Pancreas (tissue), 10 donors: ENCODE results near the gene IL17RA. TPM values are rescaled to one million over a fixed set of nuclear protein-coding genes. Genes with fewer than 3 reads are reported as not detected.

Source experiments
- ATAC-seq, 4 donors: fragments of 200-7000 bp; cut with Tn5 transposase; one replicate each; pipeline versions ENCODE4 v1.8.0 to v1.9.1; 2020; ENCODE audit warnings: mild to moderate bottlenecking in 4 of 4, moderate library complexity in 4 of 4
- DNase-seq, 6 donors: peaks; one replicate each; pipeline ENCODE4 v3.0.0-alpha.2; 2020
- FAIRE-seq: peaks from 2 replicates; lab custom pipeline; 2012; peaks lifted over from hg19 to GRCh38; lab: Jason Lieb, UNC
- H3K27ac ChIP-seq, 4 donors: fragments of 200-600 bp; sonication (generic); 1 replicate in 3 of 4; 2 replicates in 1 of 4; pipeline versions ENCODE4 v1.5.0 to v1.8.0; 2020
- H3K27me3 ChIP-seq, 4 donors: fragments of 200-600 bp; one replicate each; pipeline ENCODE4 v1.8.0; 2021
- H3K36me3 ChIP-seq, 3 donors: fragments of 200-600 bp; sonication (generic) in 1 of 3; one replicate each; pipeline versions ENCODE4 v1.5.0 to v1.8.0; 2020 to 2021
- H3K4me1 ChIP-seq, 3 donors: fragments of 200-600 bp; one replicate each; pipeline ENCODE4 v1.8.0; 2021
- H3K4me3 ChIP-seq, 4 donors: fragments of 200-600 bp; sonication (generic) in 2 of 4; one replicate each; pipeline versions ENCODE4 v1.5.0 to v1.8.0; 2020 to 2021
- H3K9me3 ChIP-seq, 4 donors: fragments of 200-600 bp; one replicate each; pipeline ENCODE4 v1.8.0; 2021
- CTCF ChIP-seq, 4 donors: fragments of 200-600 bp; sonication (generic) in 3 of 4; IDR thresholded peaks; one replicate each; pipeline versions ENCODE4 v1.5.0 to v1.8.0; 2021; ENCODE audit warnings: antibody characterized with exemption in 4 of 4
- WGBS, 2 donors: extraction: QIAGEN DNeasy Blood & Tissue Kit; methylation state at CpG; one replicate each; pipeline ENCODE4 v1.1.7; 2013; 5-methylcytosine and 5-hydroxymethylcytosine counted together
- intact Hi-C, 3 donors: fragments of 100-400 bp; cut with DNase I; formaldehyde crosslinking; loops; one replicate each; pipeline versions ENCODE4 v1.11.1 to v1.14.2; 2022
- polyA plus RNA-seq, 2 donors: library from polyadenylated mRNA; stranded (reverse); fragments of 200-250 nt; gene quantifications; one replicate each; pipeline ENCODE4 v1.2.3, GENCODE V29; 2013
- total RNA-seq, 6 donors: library from RNA; stranded (reverse); fragmentation: NEBNext Ultra II Directional in 4 of 6; extraction: Animal tissue kit (Norgen Biotek cat#: 25700) in 4 of 6; gene quantifications; one replicate each; pipeline versions ENCODE4 v1.2.1 to v1.2.4, GENCODE V29; 2021 to 2023
- donor health status: healthy with polysubstance abuse.
- donor health status: DM: no; HTN: no; CAD: no; lungs with moderate emphysema.
- donor health status: DM: no; HTN: no; CAD: no.
- donor health status: control.
- donor health status: control.
- donor health status: Bipolar disorder and iron deficiency.
- donor health status: DM: yes; HTN: yes; CAD: no.
- donor health status: DM: no; HTN: no; CAD: no.
- donor health status: DM: no; HTN: no; CAD: no.
- donor health status: DM: yes; HTN: yes; CAD: no.

The IL17RA gene
- total and polyA plus RNA-seq, 8 donors, result 3.8 to 17.0 (median 8.1) TPM

GRCh38 chr22:17065433-17065832 is 19.4 kb upstream of the IL17RA start:
- DNase-seq (no peak), FAIRE-seq (no peak), ATAC-seq (no peak)
- no peaks in the 10 kb centered on the region for H3K9me3 ChIP-seq
- intact Hi-C loops, result no loop called here
- H3K4me3 ChIP-seq, result no peak overlapping the region
- H3K36me3 ChIP-seq, result no peaks in the 10 kb centered on the region
- no peak overlapping the region for H3K27ac ChIP-seq
- WGBS, 2 donors, result 60 to 63% methylated on average over 7 of the region's 7 CpGs
- no peaks in the 10 kb centered on the region for H3K4me1 ChIP-seq
- no peak for TF ChIP-seq CTCF (IDR thresholded peaks at IDR 0.05)
- no peaks in the 10 kb centered on the region for H3K27me3 ChIP-seq

- Histone ChIP-seq H3K36me3 (no peaks in the 10 kb centered on the region), H3K4me1 (no peaks in the 10 kb centered on the region), H3K27me3 (no peaks in the 10 kb centered on the region), H3K4me3 (no peak overlapping the region), H3K9me3 (no peaks in the 10 kb centered on the region), H3K27ac (no peak overlapping the region)
- 39 to 70% methylated on average over 1 of the region's 1 CpG for WGBS, 2 donors
- intact Hi-C loops, result no loop called here
- no peak for TF ChIP-seq CTCF (IDR thresholded peaks at IDR 0.05)
- no peak for DNase-seq
- ATAC-seq, result no peak
- no peak for FAIRE-seq
Observed at GRCh38 chr22:17072877-17073276, 11.9 kb upstream of the IL17RA start.

GRCh38 chr22:17074648-17075002 is 10.2 kb upstream of the IL17RA start:
- TF ChIP-seq CTCF (IDR thresholded peaks at IDR 0.05), result no peak
- Histone ChIP-seq H3K27ac (no peak overlapping the region), H3K27me3 (no peaks in the 10 kb centered on the region), H3K4me3 (no peak overlapping the region), H3K36me3 (no peaks in the 10 kb centered on the region), H3K9me3 (no peaks in the 10 kb centered on the region), H3K4me1 (no peaks in the 10 kb centered on the region)
- intact Hi-C loops, result loop anchor here in 1 of 3 donors (5.0 kb wide), 1 partner anchor 428 kb away; no protein-coding TSS in a partner anchor
- ATAC-seq, result no peak
- DNase-seq, result no peak
- FAIRE-seq, result no peak

- ATAC-seq (no peak), FAIRE-seq (no peak), DNase-seq (no peak)
- H3K27ac ChIP-seq, result no peak overlapping the region
- intact Hi-C loops, result loop anchor here in 1 of 3 donors (5.0 kb wide), 1 partner anchor 425 kb away; no protein-coding TSS in a partner anchor
- no peaks in the 10 kb centered on the region for H3K9me3 ChIP-seq
- H3K27me3 ChIP-seq, result no peaks in the 10 kb centered on the region
- no peak overlapping the region for H3K4me3 ChIP-seq
- no peaks in the 10 kb centered on the region for H3K36me3 ChIP-seq
- no peak for TF ChIP-seq CTCF (IDR thresholded peaks at IDR 0.05)
- no peaks in the 10 kb centered on the region for H3K4me1 ChIP-seq
Observed at GRCh38 chr22:17077255-17077654, 7.5 kb upstream of the IL17RA start.

GRCh38 chr22:17079572-17079971 is 5.2 kb upstream of the IL17RA start:
- H3K4me3 ChIP-seq, result no peak overlapping the region
- H3K27ac ChIP-seq, result no peak overlapping the region
- FAIRE-seq (no peak), DNase-seq (no peak), ATAC-seq (no peak)
- WGBS, 2 donors, result 72 to 76% methylated on average over 4 of the region's 4 CpGs
- H3K36me3 ChIP-seq, result no peaks in the 10 kb centered on the region
- no peaks in the 10 kb centered on the region for H3K9me3 ChIP-seq
- no peaks in the 10 kb centered on the region for H3K27me3 ChIP-seq
- intact Hi-C loops, result loop anchor here in 1 of 3 donors (5.0 kb wide), 1 partner anchor 423 kb away; no protein-coding TSS in a partner anchor
- no peaks in the 10 kb centered on the region for H3K4me1 ChIP-seq
- no peak for TF ChIP-seq CTCF (IDR thresholded peaks at IDR 0.05)
